AG09319 (cell line): ENCODE measurements around the gene HNMT.
A peak's percentile ranks its signal among the peaks of the same experiment; 100 is the strongest.

Source experiments
- DNase-seq: peaks from one replicate; pipeline ENCODE4 v3.0.0-alpha.2; 2010; ENCODE audit warnings: low read depth; ENCODE audit errors: extremely low read depth
- CTCF ChIP-seq: IDR thresholded peaks from 2 replicates; pipeline ENCODE4 v1.5.1; 2011; ENCODE audit warnings: low read depth, mild to moderate bottlenecking, inconsistent platforms, low read length, moderate library complexity

Gene HNMT

GRCh38 chr2:137947032-137947727, 17.1 kb upstream of the HNMT start:
- DNase-seq = no peak
- no peak for TF ChIP-seq CTCF

- peak; percentile 69 for TF ChIP-seq CTCF
- peak; percentile 41 for DNase-seq
Measured at GRCh38 chr2:137947728-137948336, 16.4 kb upstream of the HNMT start.

- no peak for TF ChIP-seq CTCF
- no peak for DNase-seq
Measured at GRCh38 chr2:137948894-137949293, 15.4 kb upstream of the HNMT start.

DNA sequence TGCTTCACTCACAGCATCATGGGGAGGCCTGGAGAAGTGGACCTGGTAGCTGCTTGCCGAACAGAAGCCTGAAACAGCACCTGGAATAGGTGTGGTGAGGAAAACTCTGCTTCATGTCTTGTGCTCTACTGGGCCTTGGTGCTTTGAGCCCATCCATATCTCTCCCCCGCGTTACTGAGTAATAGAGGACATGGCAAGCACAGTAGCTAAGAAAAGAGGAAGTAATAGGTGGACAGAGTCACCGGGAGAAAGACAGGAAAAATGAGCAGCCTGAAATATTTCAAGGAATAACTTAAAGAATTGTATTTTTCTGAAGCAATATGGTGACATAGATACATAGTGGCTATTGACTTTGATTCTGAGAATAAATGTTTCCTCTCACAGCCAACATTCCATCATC, 14.0 kb upstream of the HNMT start:
- no peak for DNase-seq
- TF ChIP-seq CTCF = no peak

DNA sequence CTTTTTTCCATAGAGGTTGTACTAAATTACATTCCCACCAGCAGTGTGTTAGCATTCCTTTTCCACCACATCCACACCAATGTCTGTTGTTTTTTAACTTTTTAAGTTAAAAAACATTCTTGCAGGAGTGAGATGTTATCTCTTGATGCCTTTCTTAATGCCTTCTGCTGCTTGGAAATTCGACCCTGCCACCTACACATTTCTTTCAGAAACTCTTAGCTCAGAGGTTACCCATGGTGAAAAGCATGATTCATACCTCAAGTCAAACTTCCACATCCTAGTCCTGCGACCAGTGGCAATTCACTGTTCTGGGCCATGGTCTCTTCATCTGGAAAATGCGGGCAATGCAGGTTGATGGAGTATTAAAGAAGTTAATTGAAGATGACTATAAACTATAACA, 12.7 kb upstream of the HNMT start:
- no peak for TF ChIP-seq CTCF
- no peak for DNase-seq

DNA sequence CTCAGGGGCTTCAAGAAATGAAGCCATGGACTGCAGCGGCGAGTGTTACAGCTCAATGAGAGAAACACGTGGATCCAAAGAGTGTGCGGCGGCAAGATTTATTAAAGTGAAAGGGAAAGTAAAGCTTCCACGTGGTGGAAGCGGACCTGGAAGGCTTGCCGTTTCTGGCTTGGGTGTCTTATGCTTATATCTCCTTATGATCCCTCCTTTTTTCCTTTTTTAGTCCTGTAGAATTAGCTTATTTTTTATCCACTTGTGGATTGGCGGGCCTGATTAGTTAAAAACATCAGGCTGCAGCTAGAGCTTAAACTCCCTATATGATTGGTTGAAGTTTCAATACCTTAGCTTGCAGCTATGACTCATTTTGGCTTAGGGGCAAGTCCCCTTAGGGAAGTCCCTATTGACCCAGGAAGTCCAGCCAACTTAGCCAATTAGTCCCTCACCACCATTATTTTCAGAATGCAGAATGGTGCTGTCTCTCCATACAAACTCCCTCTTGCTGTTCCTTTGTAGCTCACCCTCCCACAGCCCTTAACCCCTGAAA, 11.6 kb upstream of the HNMT start:
- no peak for DNase-seq

More for the DNA sequence above, 11.6 kb upstream of the HNMT start:
- TF ChIP-seq CTCF = no peak
